ENCODE measurements around the gene ENGASE.
"Not testable (repeated sequence)": the region's sequence is repeated elsewhere in the genome, so short reads cannot be mapped to it uniquely, and the experiment has no call there.

ENGASE gene

GRCh38 chr17:79074649-79075445 is at the start of gene ENGASE:
ENGASE (plus strand) TSS chr17:79074824; CDS start chr17:79074945, 121 bp downstream.
- DNase-seq (ENCODE audit: low read depth in 2 of 2, low spot score in 1 of 2), result peak; percentile 73 to 80

- DNase-seq (ENCODE audit: low read depth in 2 of 2, low spot score in 1 of 2), result no peak
Measured at GRCh38 chr17:79024901-79025737, 49.5 kb upstream of the ENGASE start.

GRCh38 chr17:79026376-79027273 is 48.0 kb upstream of the ENGASE start:
- no peak for DNase-seq (ENCODE audit: low read depth in 2 of 2, low spot score in 1 of 2)

GRCh38 chr17:79027274-79027924 is 47.2 kb upstream of the ENGASE start:
- no peak for DNase-seq (ENCODE audit: low read depth in 2 of 2, low spot score in 1 of 2)

- no peak for DNase-seq (ENCODE audit: low read depth in 2 of 2, low spot score in 1 of 2)
Measured at GRCh38 chr17:79027925-79028491, 46.6 kb upstream of the ENGASE start.

- DNase-seq (ENCODE audit: low read depth in 2 of 2, low spot score in 1 of 2), result no peak
Measured at GRCh38 chr17:79028496-79029326, 45.9 kb upstream of the ENGASE start.

GRCh38 chr17:79029327-79030009 is 45.2 kb upstream of the ENGASE start:
- DNase-seq (ENCODE audit: low read depth in 2 of 2, low spot score in 1 of 2), result no peak

- DNase-seq (ENCODE audit: low read depth in 2 of 2, low spot score in 1 of 2), result not testable (repeated sequence)
Measured at GRCh38 chr17:79030636-79031035, 44.0 kb upstream of the ENGASE start.

GRCh38 chr17:79031996-79032875 is 42.4 kb upstream of the ENGASE start:
- no peak for DNase-seq (ENCODE audit: low read depth in 2 of 2, low spot score in 1 of 2)

- DNase-seq (ENCODE audit: low read depth in 2 of 2, low spot score in 1 of 2), result no peak
Measured at GRCh38 chr17:79033046-79033616, 41.5 kb upstream of the ENGASE start.

GRCh38 chr17:79033741-79034501 is 40.7 kb upstream of the ENGASE start:
- DNase-seq (ENCODE audit: low read depth in 2 of 2, low spot score in 1 of 2), result no peak

- no peak for DNase-seq (ENCODE audit: low read depth in 2 of 2, low spot score in 1 of 2)
Measured at GRCh38 chr17:79034931-79035485, 39.6 kb upstream of the ENGASE start.

- no peak for DNase-seq (ENCODE audit: low read depth in 2 of 2, low spot score in 1 of 2)
Measured at GRCh38 chr17:79035686-79036085, 38.9 kb upstream of the ENGASE start.

GRCh38 chr17:79036181-79036580 is 38.4 kb upstream of the ENGASE start:
- no peak for DNase-seq (ENCODE audit: low read depth in 2 of 2, low spot score in 1 of 2)

- DNase-seq (ENCODE audit: low read depth in 2 of 2, low spot score in 1 of 2), result no peak
Measured at GRCh38 chr17:79036596-79036995, 38.0 kb upstream of the ENGASE start.

- no peak for DNase-seq (ENCODE audit: low read depth in 2 of 2, low spot score in 1 of 2)
Measured at GRCh38 chr17:79038545-79039135, 36.0 kb upstream of the ENGASE start.

All from stimulated activated CD8-positive, alpha-beta memory T cell treated with anti-CD3 and anti-CD28 coated beads, Interleukin-4, amount 100 ng/mL, for 4 hours (primary cell).